H54 (cell line): Measurements from ENCODE around the gene PLPP3.

ENCODE experiments used
- DNase-seq: peaks from one replicate; pipeline ENCODE4 v3.0.0; 2011; ENCODE audit warnings: low spot score, mixed read lengths; ENCODE audit not compliant: insufficient read length
- FAIRE-seq: peaks from 3 replicates; lab custom pipeline; 2011; peaks lifted over from hg19 to GRCh38; lab: Jason Lieb, UNC
- POLR2A ChIP-seq: IDR thresholded peaks from 2 replicates; pipeline ENCODE4 v1.6.1; 2011; ENCODE audit warnings: low read depth, mild to moderate bottlenecking, low read length

The PLPP3 gene

DNA sequence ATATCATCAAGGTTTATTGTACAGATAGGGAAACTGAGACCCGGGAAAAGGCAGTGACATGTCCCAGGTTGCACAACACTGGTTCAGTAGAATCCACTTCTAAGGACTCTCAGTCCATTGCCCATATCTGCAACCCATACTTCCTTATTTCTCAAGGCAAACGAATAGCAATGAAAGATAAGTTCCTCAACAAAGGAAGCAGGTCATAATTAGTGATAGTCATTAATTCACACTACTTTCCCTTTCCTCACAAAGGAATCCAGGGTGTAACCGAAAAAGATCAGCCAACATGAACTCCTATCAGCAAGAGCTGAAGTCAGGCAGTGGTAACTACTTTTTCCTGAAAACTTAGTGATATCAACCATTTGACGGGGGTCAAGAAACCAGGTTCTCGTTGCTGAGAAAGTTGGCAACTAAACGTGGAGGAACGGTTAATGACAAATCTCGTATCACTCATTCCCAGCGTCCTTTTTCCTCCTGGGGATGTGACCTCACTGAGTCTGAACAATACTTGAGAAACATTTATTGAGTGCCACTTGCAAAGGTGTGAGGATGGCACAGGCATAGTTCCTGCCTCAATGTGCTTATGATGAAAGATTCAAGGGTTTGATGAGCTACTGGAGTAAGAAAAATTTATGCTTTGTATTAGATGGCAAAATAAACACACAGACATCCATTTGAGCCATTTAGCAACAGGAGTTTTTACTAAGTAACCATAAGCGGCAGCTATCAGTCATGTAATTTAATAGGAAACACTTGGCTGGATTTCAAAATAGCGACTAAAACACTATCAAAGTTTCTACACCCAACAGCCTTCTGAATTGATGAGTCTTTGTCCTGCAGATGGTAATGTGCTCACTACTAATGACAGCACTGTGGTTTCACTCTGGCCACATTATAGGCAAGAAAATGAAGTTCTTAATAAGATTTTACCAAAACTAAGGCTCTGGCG lies 82.3 kb downstream of the PLPP3 start:
- no peak for DNase-seq
- TF ChIP-seq POLR2A = no peak
- FAIRE-seq = no peak

DNA sequence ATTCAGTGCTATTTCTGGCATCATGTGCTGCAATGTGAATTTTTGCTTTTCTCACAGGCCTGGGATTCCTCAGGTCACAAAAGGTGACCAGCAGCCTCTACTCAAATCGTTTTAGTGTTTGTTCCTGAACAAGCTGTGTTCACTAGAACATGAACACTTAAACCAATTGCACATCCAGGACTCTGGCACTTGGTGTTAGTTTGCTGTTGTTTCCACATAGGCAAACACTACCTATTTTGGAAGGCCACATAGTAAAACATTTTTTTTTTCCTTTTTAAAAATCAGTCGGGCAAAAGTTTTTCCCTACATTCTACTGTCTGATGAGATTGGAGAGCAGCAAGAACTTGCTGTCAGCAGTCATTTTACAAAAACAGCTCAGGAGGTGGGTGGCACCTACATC lies 83.2 kb downstream of the PLPP3 start:
- DNase-seq (no peak), FAIRE-seq (no peak)
- no peak for TF ChIP-seq POLR2A

GRCh38 chr1:56495538-56495937 lies 83.8 kb downstream of the PLPP3 start:
- DNase-seq (no peak), FAIRE-seq (no peak)
- no peak for TF ChIP-seq POLR2A

DNA sequence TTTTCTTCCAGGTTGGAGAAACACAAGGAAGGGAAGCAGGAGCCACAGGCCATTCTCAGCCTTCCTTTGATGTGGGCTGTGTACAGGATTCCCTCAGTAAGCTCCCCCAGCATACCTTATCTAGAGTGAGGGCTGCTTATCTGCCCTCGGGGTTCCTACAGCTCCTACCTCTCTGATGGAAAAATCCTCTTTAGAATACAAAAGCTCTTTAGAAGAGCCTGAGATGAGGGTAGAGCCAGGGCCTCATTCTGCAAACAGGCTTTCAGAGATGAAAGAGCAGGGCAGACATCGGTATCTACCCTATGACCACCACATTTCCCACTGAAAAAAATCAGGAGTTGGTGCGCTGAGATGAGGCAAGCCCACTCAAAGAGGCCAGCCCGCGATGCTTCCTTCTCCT lies 85.1 kb downstream of the PLPP3 start:
- DNase-seq = no peak
- no peak for FAIRE-seq
- no peak for TF ChIP-seq POLR2A

DNA sequence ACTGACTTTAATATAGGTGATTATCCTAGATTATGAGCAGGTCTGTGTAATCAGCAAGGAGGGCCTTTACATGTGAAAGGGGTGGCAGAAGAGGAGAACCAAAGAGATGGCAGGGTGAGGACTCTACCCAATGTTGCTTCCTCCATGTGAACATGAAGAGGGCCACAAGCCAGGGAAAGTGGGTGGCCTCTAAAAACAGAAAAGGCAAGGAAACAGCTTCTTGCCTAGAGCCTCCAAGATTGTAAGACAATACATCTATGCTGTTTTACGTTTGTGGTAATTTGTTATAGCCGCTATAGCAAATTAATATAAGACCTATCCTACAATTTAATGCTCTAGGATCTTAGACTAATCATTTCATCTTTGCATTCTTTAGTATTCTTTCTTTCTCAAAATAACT lies 85.5 kb downstream of the PLPP3 start:
- no peak for TF ChIP-seq POLR2A
- DNase-seq (no peak), FAIRE-seq (no peak)

- no peak for FAIRE-seq
- TF ChIP-seq POLR2A = no peak
- DNase-seq = no peak
Observed at GRCh38 chr1:56491441-56491840, 87.9 kb downstream of the PLPP3 start.

DNA sequence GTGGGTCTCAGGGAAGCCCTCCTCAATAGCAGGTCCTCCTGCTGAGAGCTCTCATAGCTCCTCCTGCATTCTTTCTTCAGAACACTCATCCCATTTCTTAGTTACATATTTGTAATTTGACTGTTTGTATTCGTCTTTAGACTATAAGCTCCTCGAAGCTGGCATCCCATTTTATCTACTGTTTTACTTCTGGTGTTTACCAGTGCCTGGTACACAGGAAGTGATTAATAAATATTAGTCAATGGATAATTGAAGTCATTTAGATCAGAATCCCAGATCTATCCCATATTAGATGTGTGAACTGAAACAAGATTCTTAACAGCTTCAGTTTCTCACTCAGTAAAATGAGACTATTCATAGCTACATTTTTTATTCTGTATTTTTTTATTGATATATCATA lies 88.7 kb downstream of the PLPP3 start:
- FAIRE-seq (no peak), DNase-seq (no peak)
- no peak for TF ChIP-seq POLR2A

GRCh38 chr1:56489695-56490094 lies 89.7 kb downstream of the PLPP3 start:
- no peak for FAIRE-seq
- TF ChIP-seq POLR2A = no peak
- no peak for DNase-seq

DNA sequence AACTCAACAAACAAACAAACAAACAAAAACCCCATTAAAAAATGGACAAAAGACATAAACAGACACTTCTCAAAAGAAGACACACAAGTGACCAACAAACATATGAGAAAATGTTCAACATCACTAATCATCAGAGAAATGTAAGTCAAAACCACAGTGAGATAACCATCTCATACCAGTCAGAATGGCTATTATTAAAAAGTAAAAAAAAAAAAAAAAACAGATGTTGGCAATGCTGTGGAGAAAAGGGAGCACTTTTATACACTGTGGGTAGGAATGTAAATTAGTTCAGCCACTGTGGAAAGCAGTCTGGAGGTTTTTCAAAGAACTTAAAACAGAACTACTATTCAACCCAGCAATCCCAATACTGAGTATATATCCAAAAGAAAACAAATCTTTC lies 94.7 kb downstream of the PLPP3 start:
- peak; percentile 55 for FAIRE-seq
- DNase-seq = no peak
- no peak for TF ChIP-seq POLR2A

DNA sequence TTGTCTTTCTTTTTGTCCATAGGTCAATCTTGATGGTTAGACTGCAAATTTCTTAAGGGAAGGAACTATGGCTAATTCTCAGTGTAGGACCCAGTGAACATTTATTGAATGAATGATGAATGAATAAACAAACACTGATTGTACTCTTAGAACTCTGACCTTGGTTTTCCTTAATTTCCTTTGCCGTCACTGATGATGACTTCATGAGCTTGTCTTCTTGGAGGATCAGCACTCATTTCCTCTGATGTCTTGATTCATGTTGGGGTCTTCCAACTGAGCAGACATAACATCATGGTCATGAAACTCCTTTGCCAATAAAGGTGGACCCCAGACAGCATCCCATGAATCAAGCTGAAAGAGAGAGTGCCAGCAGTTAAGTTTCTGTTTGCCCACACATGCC lies 96.3 kb downstream of the PLPP3 start:
- DNase-seq (no peak), FAIRE-seq (no peak)
- no peak for TF ChIP-seq POLR2A

GRCh38 chr1:56482486-56482885 lies 96.9 kb downstream of the PLPP3 start:
- no peak for FAIRE-seq
- TF ChIP-seq POLR2A = no peak
- DNase-seq = no peak

DNA sequence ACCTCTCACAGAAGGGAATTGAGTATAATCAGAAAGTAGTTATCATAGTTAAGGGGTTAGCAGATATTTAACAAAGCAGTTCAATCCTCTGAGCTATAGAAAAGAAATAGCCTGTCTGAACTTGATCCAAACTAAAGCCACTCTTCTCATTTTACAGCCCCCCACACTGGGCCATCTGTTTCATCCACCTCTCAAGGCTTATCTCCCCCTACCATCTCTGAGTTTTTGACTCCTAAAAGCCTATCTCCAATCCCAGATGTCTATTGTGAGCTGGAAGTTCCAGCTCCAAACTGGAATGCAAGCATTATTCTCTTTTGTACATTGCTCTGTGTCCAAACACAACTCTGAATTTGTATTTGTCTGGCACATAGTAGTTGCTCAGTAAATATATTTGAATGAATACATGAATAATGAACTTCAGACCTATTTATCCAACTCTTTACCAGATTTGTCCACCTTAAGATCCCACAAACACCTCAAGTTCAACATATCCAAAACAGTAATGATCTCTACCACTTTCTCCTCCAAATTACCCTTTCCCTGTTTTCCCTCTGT lies 98.1 kb downstream of the PLPP3 start:
- no peak for DNase-seq
- no peak for TF ChIP-seq POLR2A
- FAIRE-seq = peak; percentile 6

- no peak for FAIRE-seq
- no peak for DNase-seq
- TF ChIP-seq POLR2A = no peak
Observed at GRCh38 chr1:56478734-56479133, 100.6 kb downstream of the PLPP3 start.

GRCh38 chr1:56477164-56478111 lies 101.9 kb downstream of the PLPP3 start:
- DNase-seq (peak; percentile 39), FAIRE-seq (no peak)
- TF ChIP-seq POLR2A = no peak
